ENCODE data around the gene NFATC3. TPM values are rescaled to one million over a fixed set of nuclear protein-coding genes. Genes with fewer than 3 reads are reported as not detected.

The NFATC3 gene
- total RNA-seq, 2 donors from 2014 or later = 28.0 to 30.8 TPM

GRCh38 chr16:68202091-68202519 lies 116.9 kb downstream of the NFATC3 start:
- intact Hi-C loops (cut with DNase I) = no loop called here
- no peak for DNase-seq (ENCODE audit: low spot score)

- intact Hi-C loops (cut with DNase I) = no loop called here
- DNase-seq (ENCODE audit: low spot score) = no peak
Observed at GRCh38 chr16:68206245-68206644, 121.1 kb downstream of the NFATC3 start.

- intact Hi-C loops (cut with DNase I) = loop anchor here in 1 of 2 donors (10.0 kb wide), 1 partner anchor 590 kb away; no protein-coding TSS in a partner anchor
- DNase-seq (ENCODE audit: low spot score) = no peak
Observed at GRCh38 chr16:68214726-68215125, 129.6 kb downstream of the NFATC3 start.

GRCh38 chr16:68215302-68215701 lies 130.1 kb downstream of the NFATC3 start:
- intact Hi-C loops (cut with DNase I) = loop anchor here in 1 of 2 donors (10.0 kb wide), 1 partner anchor 589 kb away; no protein-coding TSS in a partner anchor
- DNase-seq (ENCODE audit: low spot score) = no peak

- DNase-seq (ENCODE audit: low spot score) = no peak
- intact Hi-C loops (cut with DNase I) = loop anchor here in 1 of 2 donors (10.0 kb wide), 1 partner anchor 589 kb away; no protein-coding TSS in a partner anchor
Observed at GRCh38 chr16:68216240-68216639, 131.1 kb downstream of the NFATC3 start.

GRCh38 chr16:68217506-68217905 lies 132.3 kb downstream of the NFATC3 start:
- intact Hi-C loops (cut with DNase I) = loop anchor here in 1 of 2 donors (10.0 kb wide), 1 partner anchor 587 kb away; no protein-coding TSS in a partner anchor
- DNase-seq (ENCODE audit: low spot score) = no peak

GRCh38 chr16:68219725-68220351 lies 134.7 kb downstream of the NFATC3 start:
- DNase-seq (ENCODE audit: low spot score) = no peak
- intact Hi-C loops (cut with DNase I) = loop anchor here in 1 of 2 donors (10.0 kb wide), 2 partner anchors 135 to 585 kb away; partner anchors contain the start of gene NFATC3

GRCh38 chr16:68223072-68223471 lies 137.9 kb downstream of the NFATC3 start:
- intact Hi-C loops (cut with DNase I) = loop anchor here in 1 of 2 donors (10.0 kb wide), 1 partner anchor 138 kb away; the partner anchor contains the start of gene NFATC3
- DNase-seq (ENCODE audit: low spot score) = no peak

GRCh38 chr16:68226116-68226515 lies 140.9 kb downstream of the NFATC3 start:
- DNase-seq (ENCODE audit: low spot score) = no peak
- intact Hi-C loops (cut with DNase I) = loop anchor here in 1 of 2 donors (10.0 kb wide), 1 partner anchor 141 kb away; the partner anchor contains the start of gene NFATC3

GRCh38 chr16:68227183-68227793 lies 142.1 kb downstream of the NFATC3 start:
- intact Hi-C loops (cut with DNase I) = loop anchor here in 1 of 2 donors (10.0 kb wide), 1 partner anchor 142 kb away; the partner anchor contains the start of gene NFATC3
- no peak for DNase-seq (ENCODE audit: low spot score)

- DNase-seq (ENCODE audit: low spot score) = no peak
- intact Hi-C loops (cut with DNase I) = loop anchor here in 1 of 2 donors (10.0 kb wide), 1 partner anchor 143 kb away; the partner anchor contains the start of gene NFATC3
Observed at GRCh38 chr16:68227850-68228553, 142.8 kb downstream of the NFATC3 start.

GRCh38 chr16:68228652-68229051 lies 143.5 kb downstream of the NFATC3 start:
- DNase-seq (ENCODE audit: low spot score) = peak; percentile 14
- intact Hi-C loops (cut with DNase I) = loop anchor here in 1 of 2 donors (10.0 kb wide), 1 partner anchor 144 kb away; the partner anchor contains the start of gene NFATC3

- intact Hi-C loops (cut with DNase I) = loop anchor here (5.0 to 10.0 kb wide), 2 partner anchors 137 to 145 kb away; partner anchors contain the start of gene NFATC3 (in 1 of the 2)
- no peak for DNase-seq (ENCODE audit: low spot score)
Observed at GRCh38 chr16:68229431-68230175, 144.4 kb downstream of the NFATC3 start.

- intact Hi-C loops (cut with DNase I) = loop anchor here in 1 of 2 donors (5.0 kb wide), 1 partner anchor 138 kb away; no protein-coding TSS in a partner anchor
- no peak for DNase-seq (ENCODE audit: low spot score)
Observed at GRCh38 chr16:68230176-68230571, 145.0 kb downstream of the NFATC3 start.

GRCh38 chr16:68230956-68231355 lies 145.8 kb downstream of the NFATC3 start:
- intact Hi-C loops (cut with DNase I) = loop anchor here in 1 of 2 donors (5.0 kb wide), 1 partner anchor 139 kb away; no protein-coding TSS in a partner anchor
- no peak for DNase-seq (ENCODE audit: low spot score)

- intact Hi-C loops (cut with DNase I) = loop anchor here in 1 of 2 donors (5.0 kb wide), 1 partner anchor 139 kb away; no protein-coding TSS in a partner anchor
- DNase-seq (ENCODE audit: low spot score) = peak; percentile 55
Observed at GRCh38 chr16:68231384-68232136, 146.4 kb downstream of the NFATC3 start.

- DNase-seq (ENCODE audit: low spot score) = peak; percentile 79
Observed at GRCh38 chr16:68232335-68232734, 147.2 kb downstream of the NFATC3 start.

More at GRCh38 chr16:68232335-68232734, 147.2 kb downstream of the NFATC3 start:
- intact Hi-C loops (cut with DNase I) = loop anchor here in 1 of 2 donors (5.0 kb wide), 1 partner anchor 140 kb away; no protein-coding TSS in a partner anchor
